GM18526 (cell line): ENCODE measurements around the gene IL12RB2.

Experiments
- POLR2A ChIP-seq: IDR thresholded peaks from 3 replicates; pipeline ENCODE4 v1.6.1; 2011; ENCODE audit not compliant: insufficient read length; ENCODE audit errors: extremely low read depth

Gene IL12RB2

GRCh38 chr1:67355745-67356424 is 48.2 kb downstream of the IL12RB2 start:
- TF ChIP-seq POLR2A, result no peak

DNA sequence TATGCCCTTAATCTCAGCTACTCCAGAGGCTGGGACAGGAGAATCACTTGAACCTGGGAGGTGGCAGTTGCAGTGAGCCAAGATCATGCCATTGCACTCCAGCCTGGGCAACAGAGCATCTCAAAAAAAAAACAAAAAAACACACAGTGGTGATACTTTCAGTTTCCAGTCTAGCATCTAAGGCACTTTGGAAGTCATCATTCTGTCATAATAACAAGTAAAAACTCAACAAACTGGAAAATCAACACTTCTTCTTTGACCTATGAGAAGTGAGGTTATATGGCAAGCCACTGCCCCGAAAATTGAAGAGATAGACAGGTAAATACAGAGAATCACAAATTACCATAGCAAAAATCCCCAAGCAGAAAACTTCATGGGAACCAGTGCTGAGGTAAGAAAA is 51.9 kb downstream of the IL12RB2 start:
- TF ChIP-seq POLR2A, result no peak

GRCh38 chr1:67361641-67362040 is 54.0 kb downstream of the IL12RB2 start:
- TF ChIP-seq POLR2A, result no peak

DNA sequence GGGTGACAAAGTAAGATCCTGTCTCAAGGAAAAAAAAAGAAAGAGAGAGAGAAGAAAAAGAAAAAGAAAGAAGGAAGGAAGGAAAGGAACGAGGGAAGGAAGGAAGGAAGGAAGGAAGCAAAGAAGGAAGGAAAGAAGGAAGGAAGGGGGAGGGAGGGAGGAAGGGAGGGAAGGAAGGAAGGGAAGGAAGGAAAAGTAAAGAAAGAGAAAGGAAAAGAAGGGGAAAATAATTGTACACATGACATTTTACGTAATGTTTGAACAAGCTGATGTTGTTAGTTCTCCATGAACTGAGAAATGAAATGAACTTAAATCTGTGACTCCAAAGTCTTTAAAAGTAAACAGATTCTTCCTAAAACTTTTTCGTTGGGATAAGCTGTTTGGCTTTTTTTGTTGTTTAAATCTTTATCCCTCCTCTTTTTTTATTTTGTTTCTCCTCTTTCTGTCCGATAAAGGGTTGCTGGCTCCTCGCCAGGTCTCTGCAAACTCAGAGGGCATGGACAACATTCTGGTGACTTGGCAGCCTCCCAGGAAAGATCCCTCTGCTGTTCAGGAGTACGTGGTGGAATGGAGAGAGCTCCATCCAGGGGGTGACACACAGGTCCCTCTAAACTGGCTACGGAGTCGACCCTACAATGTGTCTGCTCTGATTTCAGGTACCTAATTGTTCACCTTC is 59.8 kb downstream of the IL12RB2 start:
- TF ChIP-seq POLR2A, result no peak

- no peak for TF ChIP-seq POLR2A
Measured at GRCh38 chr1:67368046-67368514, 60.4 kb downstream of the IL12RB2 start.

DNA sequence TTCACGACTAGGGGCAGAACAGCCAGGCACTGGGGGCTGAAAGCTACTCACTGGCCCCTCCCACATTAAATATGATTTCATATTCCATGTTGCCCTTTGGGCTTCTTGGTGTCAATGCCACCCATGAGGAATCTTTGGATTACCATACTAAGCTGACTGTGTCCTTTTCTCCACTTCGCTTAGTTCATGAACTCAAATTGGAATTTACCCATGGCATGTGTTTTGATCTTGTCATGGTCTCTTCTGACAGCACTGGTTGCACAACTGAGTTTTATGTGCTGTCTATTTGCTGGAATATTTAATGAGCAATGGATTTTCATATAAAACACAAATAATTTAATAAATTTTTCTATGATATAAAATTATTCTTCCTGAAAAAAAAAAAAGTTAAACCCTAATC is 63.4 kb downstream of the IL12RB2 start:
- TF ChIP-seq POLR2A, result no peak

- TF ChIP-seq POLR2A, result no peak
Measured at GRCh38 chr1:67371681-67372080, 64.0 kb downstream of the IL12RB2 start.

- TF ChIP-seq POLR2A, result no peak
Measured at GRCh38 chr1:67372136-67372535, 64.5 kb downstream of the IL12RB2 start.

DNA sequence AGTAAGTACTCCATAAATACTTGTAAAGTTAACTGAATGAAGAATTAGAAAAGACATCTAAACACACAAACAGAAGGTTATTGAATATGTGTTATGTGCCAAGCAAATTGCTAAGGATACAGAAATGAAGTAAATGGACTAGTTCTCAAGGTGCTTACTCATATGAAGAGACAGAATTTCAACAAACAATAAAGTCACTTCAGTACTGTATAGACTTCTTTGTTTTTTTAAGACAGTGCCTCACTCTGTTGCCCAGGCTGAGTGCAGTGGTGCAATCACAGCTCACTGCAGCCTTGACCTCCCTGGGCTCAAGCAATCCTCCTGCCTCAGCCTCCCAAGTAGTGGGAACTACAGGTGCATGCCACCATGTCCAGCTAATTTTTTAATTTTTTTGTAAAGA is 65.2 kb downstream of the IL12RB2 start:
- TF ChIP-seq POLR2A, result no peak

DNA sequence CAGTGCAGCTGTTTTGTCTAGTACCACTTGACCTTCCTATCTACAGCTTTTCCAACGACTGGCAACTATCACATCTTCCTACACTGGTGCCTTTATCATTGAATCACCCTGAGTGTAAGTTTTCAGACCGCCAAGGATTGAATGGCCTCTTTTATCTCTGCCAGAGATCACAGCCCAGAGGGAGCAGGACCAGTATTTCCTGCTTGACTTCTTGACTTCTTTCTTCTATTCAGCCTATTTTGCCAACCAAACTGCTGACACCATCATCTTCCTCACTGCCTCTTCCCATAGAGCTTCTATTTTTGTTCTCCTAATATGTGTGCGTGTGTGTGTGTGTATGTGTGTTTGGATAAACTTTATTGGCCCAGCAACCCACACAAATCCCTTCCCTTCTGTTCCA is 68.7 kb downstream of the IL12RB2 start:
- TF ChIP-seq POLR2A, result no peak

DNA sequence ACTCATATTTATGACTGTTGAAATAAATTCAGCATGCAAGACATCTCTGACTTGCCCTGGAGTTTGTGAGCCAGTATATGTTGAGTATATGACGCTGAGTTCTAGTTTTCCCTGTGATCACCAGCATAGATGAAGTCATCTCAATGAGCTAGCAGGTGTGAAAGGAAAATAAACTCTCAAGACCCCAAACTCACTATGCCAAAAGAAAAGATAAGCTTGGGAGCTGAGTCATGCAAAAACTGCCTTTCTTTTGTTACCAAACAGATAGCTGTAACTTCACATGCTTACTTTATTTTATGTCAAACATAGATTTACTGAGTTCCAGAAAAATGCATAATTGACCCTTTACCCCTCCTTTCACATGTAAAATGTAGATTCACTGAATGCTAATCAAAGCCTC is 69.6 kb downstream of the IL12RB2 start:
- no peak for TF ChIP-seq POLR2A

DNA sequence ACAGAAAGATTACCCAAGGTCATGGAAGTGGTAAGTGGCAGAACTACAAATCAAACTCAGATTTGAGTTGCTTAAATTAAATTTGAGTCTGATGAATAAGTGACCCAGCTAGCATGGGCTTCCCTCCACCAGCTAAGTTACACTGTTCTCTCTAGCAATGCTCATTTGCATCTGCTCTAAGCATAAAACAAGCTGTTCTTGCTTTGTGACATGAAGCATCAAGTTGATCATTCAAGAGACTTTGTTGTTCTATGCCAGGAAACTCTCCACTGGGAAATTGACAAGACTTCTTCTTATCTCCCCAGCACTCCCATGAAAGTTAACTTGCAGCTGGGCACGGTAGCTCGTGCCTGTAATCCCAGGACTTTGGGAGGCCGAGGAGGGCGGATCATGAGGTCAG is 73.5 kb downstream of the IL12RB2 start:
- TF ChIP-seq POLR2A, result no peak

- no peak for TF ChIP-seq POLR2A
Measured at GRCh38 chr1:67382292-67382691, 74.6 kb downstream of the IL12RB2 start.

GRCh38 chr1:67383999-67384638 is 76.4 kb downstream of the IL12RB2 start:
- no peak for TF ChIP-seq POLR2A

- no peak for TF ChIP-seq POLR2A
Measured at GRCh38 chr1:67390041-67390887, 82.6 kb downstream of the IL12RB2 start.
